ENCODE results near the gene SPOCK3.
"Not testable (repeated sequence)": the region's sequence is repeated elsewhere in the genome, so short reads cannot be mapped to it uniquely, and the experiment has no call there.

SPOCK3 gene

GRCh38 chr4:166924424-166924823 lies 309.9 kb downstream of the SPOCK3 start:
- no peak for DNase-seq

- no peak for DNase-seq
Observed at GRCh38 chr4:166913926-166914325, 320.4 kb downstream of the SPOCK3 start.

GRCh38 chr4:166903408-166903807 lies 330.9 kb downstream of the SPOCK3 start:
- DNase-seq, result no peak

- DNase-seq, result no peak
Observed at GRCh38 chr4:166902941-166903340, 331.4 kb downstream of the SPOCK3 start.

GRCh38 chr4:166896254-166896653 lies 338.0 kb downstream of the SPOCK3 start:
- no peak for DNase-seq

GRCh38 chr4:166895771-166896170 lies 338.5 kb downstream of the SPOCK3 start:
- no peak for DNase-seq

GRCh38 chr4:166887457-166887856 lies 346.8 kb downstream of the SPOCK3 start:
- DNase-seq, result no peak

GRCh38 chr4:166886718-166887117 lies 347.6 kb downstream of the SPOCK3 start:
- no peak for DNase-seq

GRCh38 chr4:166882221-166882620 lies 352.1 kb downstream of the SPOCK3 start:
- no peak for DNase-seq

GRCh38 chr4:166875821-166876220 lies 358.5 kb downstream of the SPOCK3 start:
- DNase-seq, result no peak

- no peak for DNase-seq
Observed at GRCh38 chr4:166862032-166862431, 372.3 kb downstream of the SPOCK3 start.

GRCh38 chr4:166850398-166850797 lies 383.9 kb downstream of the SPOCK3 start:
- not testable (repeated sequence) for DNase-seq

GRCh38 chr4:166846939-166847338 lies 387.4 kb downstream of the SPOCK3 start:
- DNase-seq, result no peak

GRCh38 chr4:166842795-166843261 lies 391.5 kb downstream of the SPOCK3 start:
- DNase-seq, result no peak

GRCh38 chr4:166839615-166840251 lies 394.6 kb downstream of the SPOCK3 start:
- no peak for DNase-seq

- DNase-seq, result no peak
Observed at GRCh38 chr4:166838975-166839614, 395.2 kb downstream of the SPOCK3 start.

GRCh38 chr4:166836865-166837264 lies 397.4 kb downstream of the SPOCK3 start:
- no peak for DNase-seq

GRCh38 chr4:166827629-166828028 lies 406.7 kb downstream of the SPOCK3 start:
- DNase-seq, result no peak

GRCh38 chr4:166827167-166827566 lies 407.1 kb downstream of the SPOCK3 start:
- no peak for DNase-seq

- no peak for DNase-seq
Observed at GRCh38 chr4:166823848-166824247, 410.4 kb downstream of the SPOCK3 start.

- no peak for DNase-seq
Observed at GRCh38 chr4:166823126-166823525, 411.2 kb downstream of the SPOCK3 start.

GRCh38 chr4:166822386-166822785 lies 411.9 kb downstream of the SPOCK3 start:
- DNase-seq, result no peak

- no peak for DNase-seq
Observed at GRCh38 chr4:166816890-166817289, 417.4 kb downstream of the SPOCK3 start.

GRCh38 chr4:166808380-166808779 lies 425.9 kb downstream of the SPOCK3 start:
- DNase-seq, result no peak

GRCh38 chr4:166802346-166802745 lies 431.9 kb downstream of the SPOCK3 start:
- DNase-seq, result no peak

Data from CD4-positive, alpha-beta T cell treated with Interleukin-6 for 4 hours (primary cell).